WTC11 (cell line): ENCODE results near the gene KCNT1. TPM values are rescaled to one million over a fixed set of nuclear protein-coding genes. Genes with fewer than 3 reads are reported as not detected.

ENCODE experiments used
- ATAC-seq: fragments of 200-7000 bp; cut with Tn5 transposase; 2 replicates; pipeline ENCODE4 v1.10.0; 2021; ENCODE audit warnings: mild to moderate bottlenecking, moderate library complexity
- CTCF ChIA-PET: fragments of 300-600 bp; sonication (Branson Sonifier 250); formaldehyde crosslinking; loops from one replicate; lab custom pipeline; 2021; ENCODE audit warnings: antibody characterized with exemption; lab: Charles Lee
- POLR2A ChIA-PET: fragments of 350-600 bp; sonication (Branson Sonifier 250); formaldehyde crosslinking; loops from one replicate; lab custom pipeline; 2021; ENCODE audit warnings: antibody characterized with exemption; lab: Charles Lee
- DNase-seq: peaks from one replicate; pipeline ENCODE4 v3.0.0; 2021; ENCODE audit warnings: low spot score
- H3K27ac Mint-ChIP-seq: 2 replicates; pipeline ENCODE4 v1.8.0; 2021; ENCODE audit warnings: mixed read lengths
- H3K27me3 Mint-ChIP-seq: 2 replicates; pipeline ENCODE4 v1.8.0; 2021; ENCODE audit warnings: low read depth, mild to moderate bottlenecking, moderate library complexity, mixed read lengths
- H3K36me3 Mint-ChIP-seq: 2 replicates; pipeline ENCODE4 v1.8.0; 2021; ENCODE audit warnings: mixed read lengths
- H3K4me1 Mint-ChIP-seq: 2 replicates; pipeline ENCODE4 v1.8.0; 2022; ENCODE audit warnings: mixed read lengths
- H3K4me3 Mint-ChIP-seq: 2 replicates; pipeline ENCODE4 v1.8.0; 2021; ENCODE audit warnings: mild to moderate bottlenecking, moderate library complexity, mixed read lengths
- H3K9me3 Mint-ChIP-seq: 2 replicates; pipeline ENCODE4 v1.8.0; 2021; ENCODE audit warnings: mixed read lengths
- AFF4 ChIP-seq: sonication (generic); formaldehyde crosslinking; IDR thresholded peaks from 2 replicates; pipeline ENCODE4 v1.8.1; 2023; ENCODE audit warnings: mild to moderate bottlenecking, missing genetic modification reagents, borderline replicate concordance
- ATF6 ChIP-seq: sonication (generic); formaldehyde crosslinking; IDR thresholded peaks from 2 replicates; pipeline ENCODE4 v1.8.1; 2023; ENCODE audit warnings: mild to moderate bottlenecking, missing genetic modification reagents
- CREB1 ChIP-seq: sonication (generic); formaldehyde crosslinking; IDR thresholded peaks from 2 replicates; pipeline ENCODE4 v1.8.0; 2023; ENCODE audit warnings: mild to moderate bottlenecking, missing genetic modification reagents
- ETV6 ChIP-seq: sonication (generic); formaldehyde crosslinking; IDR thresholded peaks from 2 replicates; pipeline ENCODE4 v1.8.1; 2022; ENCODE audit warnings: mild to moderate bottlenecking, missing genetic modification reagents
- GABPB1 ChIP-seq: sonication (generic); formaldehyde crosslinking; IDR thresholded peaks from 2 replicates; pipeline ENCODE4 v1.8.1; 2023; ENCODE audit warnings: mild to moderate bottlenecking, missing genetic modification reagents
- KAT7 ChIP-seq: sonication (generic); formaldehyde crosslinking; IDR thresholded peaks from 2 replicates; pipeline ENCODE4 v1.8.1; 2023; ENCODE audit warnings: missing genetic modification reagents, mild to moderate bottlenecking, borderline replicate concordance
- MXD4 ChIP-seq: fragments of 250-450 bp; sonication (Bioruptor Pico); IDR thresholded peaks from 2 replicates; pipeline ENCODE4 v1.8.0; 2021; ENCODE audit warnings: mild to moderate bottlenecking, moderate library complexity, borderline replicate concordance
- MYBL2 ChIP-seq: sonication (generic); formaldehyde crosslinking; IDR thresholded peaks from 2 replicates; pipeline ENCODE4 v1.8.1; 2023; ENCODE audit warnings: mild to moderate bottlenecking, moderate library complexity, missing genetic modification reagents
- NFATC4 ChIP-seq: fragments of 250-450 bp; sonication (Bioruptor Pico); IDR thresholded peaks from 2 replicates; pipeline ENCODE4 v1.9.0; 2021; ENCODE audit warnings: mild to moderate bottlenecking
- NFYB ChIP-seq: sonication (generic); formaldehyde crosslinking; conservative IDR thresholded peaks from 2 replicates; pipeline ENCODE4 v1.8.0; 2022; ENCODE audit warnings: low read depth, missing genetic modification reagents
- NR3C1 ChIP-seq: sonication (generic); formaldehyde crosslinking; conservative IDR thresholded peaks from 2 replicates; pipeline ENCODE4 v1.8.1; 2023; ENCODE audit warnings: low read depth, mild to moderate bottlenecking, missing genetic modification reagents
- RORB ChIP-seq: fragments of 250-450 bp; sonication (Bioruptor Pico); IDR thresholded peaks from 2 replicates; pipeline ENCODE4 v1.9.0; 2021; ENCODE audit warnings: mild to moderate bottlenecking
- SP1 ChIP-seq: sonication (generic); formaldehyde crosslinking; conservative IDR thresholded peaks from 2 replicates; pipeline ENCODE4 v1.8.1; 2022; ENCODE audit warnings: missing genetic modification reagents
- TEAD1 ChIP-seq: sonication (generic); formaldehyde crosslinking; IDR thresholded peaks from 2 replicates; pipeline ENCODE4 v1.8.0; 2022; ENCODE audit warnings: mild to moderate bottlenecking, missing genetic modification reagents
- total RNA-seq: library from RNA; stranded (reverse); gene quantifications from 3 replicates; pipeline ENCODE4 v1.2.3, GENCODE V29; 2021
- TF ChIP-seq, protein P1 (sequence below): fragments of 250-450 bp; sonication (Bioruptor Pico); IDR thresholded peaks from 2 replicates; pipeline ENCODE4 v1.9.0; 2021; ENCODE audit warnings: mild to moderate bottlenecking
- TF ChIP-seq, protein P2 (sequence below): sonication (generic); formaldehyde crosslinking; IDR thresholded peaks from 2 replicates; pipeline ENCODE4 v1.8.0; 2022; ENCODE audit warnings: missing genetic modification reagents
- TF ChIP-seq, protein P3 (sequence below): sonication (generic); formaldehyde crosslinking; IDR thresholded peaks from 2 replicates; pipeline ENCODE4 v1.8.1; 2023; ENCODE audit warnings: mild to moderate bottlenecking, missing genetic modification reagents, moderate library complexity
- TF ChIP-seq, protein P4 (sequence below): sonication (generic); formaldehyde crosslinking; IDR thresholded peaks from 2 replicates; pipeline ENCODE4 v1.8.1; 2022; ENCODE audit warnings: low read depth, mild to moderate bottlenecking, moderate library complexity, missing genetic modification reagents, borderline replicate concordance

Gene KCNT1
- total RNA-seq, 1 experiment from 2014 or later = 0.13 TPM

DNA sequence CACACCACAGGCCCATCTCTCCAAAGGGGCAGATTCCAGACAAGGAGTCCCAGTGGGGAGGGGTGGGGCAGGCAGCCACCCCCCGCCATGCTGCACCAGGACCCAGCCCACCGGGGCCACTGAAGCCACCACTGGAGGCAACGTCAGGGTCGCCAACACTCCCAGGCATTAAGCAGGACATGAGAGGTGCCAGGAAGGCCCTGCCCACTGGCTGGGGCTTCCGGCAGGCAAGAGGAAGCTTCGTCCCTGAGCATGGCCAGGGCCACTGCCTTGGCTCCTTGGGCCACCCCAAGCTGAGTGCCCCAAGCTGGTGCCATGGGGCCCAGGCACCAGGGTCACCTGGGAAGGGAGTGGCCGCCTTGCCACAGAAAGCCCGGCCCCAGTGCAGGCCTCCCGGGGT is 17.5 kb downstream of the KCNT1 start:
- Mint-ChIP-seq H3K27me3 (peaks cover 17% of the 10 kb centered on the region), H3K4me3 (no peak overlapping the region), H3K4me1 (peaks cover 3% of the 10 kb centered on the region; the same call in 1 of the 2 replicates), H3K9me3 (no peaks in the 10 kb centered on the region), H3K36me3 (no peaks in the 10 kb centered on the region), H3K27ac (no peak overlapping the region)
- ChIA-PET CTCF (interaction anchor here (1.2 kb wide), 2 partner anchors 16 to 22 kb away, joined by 4 to 5 read pairs; no protein-coding TSS in a partner anchor), POLR2A (no interaction called here)
- TF ChIP-seq NR3C1 (CRISPR knock-in tag) (no peak), ETV6 (no peak), NFATC4 (no peak), ATF6 (CRISPR knock-in tag) (no peak), TEAD1 (CRISPR knock-in tag) (no peak), KAT7 (CRISPR knock-in tag) (no peak), MXD4 (CRISPR knock-in tag) (no peak), CREB1 (no peak), RORB (CRISPR knock-in tag) (no peak), AFF4 (CRISPR knock-in tag) (no peak), GABPB1 (no peak), SP1 (CRISPR knock-in tag) (no peak), NFYB (CRISPR knock-in tag) (no peak), MYBL2 (CRISPR knock-in tag) (no peak)
- TF ChIP-seq, protein P1, sequence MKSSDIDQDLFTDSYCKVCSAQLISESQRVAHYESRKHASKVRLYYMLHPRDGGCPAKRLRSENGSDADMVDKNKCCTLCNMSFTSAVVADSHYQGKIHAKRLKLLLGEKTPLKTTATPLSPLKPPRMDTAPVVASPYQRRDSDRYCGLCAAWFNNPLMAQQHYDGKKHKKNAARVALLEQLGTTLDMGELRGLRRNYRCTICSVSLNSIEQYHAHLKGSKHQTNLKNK (CRISPR knock-in tag) = no peak
- TF ChIP-seq, protein P2, sequence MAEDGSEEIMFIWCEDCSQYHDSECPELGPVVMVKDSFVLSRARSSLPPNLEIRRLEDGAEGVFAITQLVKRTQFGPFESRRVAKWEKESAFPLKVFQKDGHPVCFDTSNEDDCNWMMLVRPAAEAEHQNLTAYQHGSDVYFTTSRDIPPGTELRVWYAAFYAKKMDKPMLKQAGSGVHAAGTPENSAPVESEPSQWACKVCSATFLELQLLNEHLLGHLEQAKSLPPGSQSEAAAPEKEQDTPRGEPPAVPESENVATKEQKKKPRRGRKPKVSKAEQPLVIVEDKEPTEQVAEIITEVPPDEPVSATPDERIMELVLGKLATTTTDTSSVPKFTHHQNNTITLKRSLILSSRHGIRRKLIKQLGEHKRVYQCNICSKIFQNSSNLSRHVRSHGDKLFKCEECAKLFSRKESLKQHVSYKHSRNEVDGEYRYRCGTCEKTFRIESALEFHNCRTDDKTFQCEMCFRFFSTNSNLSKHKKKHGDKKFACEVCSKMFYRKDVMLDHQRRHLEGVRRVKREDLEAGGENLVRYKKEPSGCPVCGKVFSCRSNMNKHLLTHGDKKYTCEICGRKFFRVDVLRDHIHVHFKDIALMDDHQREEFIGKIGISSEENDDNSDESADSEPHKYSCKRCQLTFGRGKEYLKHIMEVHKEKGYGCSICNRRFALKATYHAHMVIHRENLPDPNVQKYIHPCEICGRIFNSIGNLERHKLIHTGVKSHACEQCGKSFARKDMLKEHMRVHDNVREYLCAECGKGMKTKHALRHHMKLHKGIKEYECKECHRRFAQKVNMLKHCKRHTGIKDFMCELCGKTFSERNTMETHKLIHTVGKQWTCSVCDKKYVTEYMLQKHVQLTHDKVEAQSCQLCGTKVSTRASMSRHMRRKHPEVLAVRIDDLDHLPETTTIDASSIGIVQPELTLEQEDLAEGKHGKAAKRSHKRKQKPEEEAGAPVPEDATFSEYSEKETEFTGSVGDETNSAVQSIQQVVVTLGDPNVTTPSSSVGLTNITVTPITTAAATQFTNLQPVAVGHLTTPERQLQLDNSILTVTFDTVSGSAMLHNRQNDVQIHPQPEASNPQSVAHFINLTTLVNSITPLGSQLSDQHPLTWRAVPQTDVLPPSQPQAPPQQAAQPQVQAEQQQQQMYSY = no peak
- TF ChIP-seq, protein P3, sequence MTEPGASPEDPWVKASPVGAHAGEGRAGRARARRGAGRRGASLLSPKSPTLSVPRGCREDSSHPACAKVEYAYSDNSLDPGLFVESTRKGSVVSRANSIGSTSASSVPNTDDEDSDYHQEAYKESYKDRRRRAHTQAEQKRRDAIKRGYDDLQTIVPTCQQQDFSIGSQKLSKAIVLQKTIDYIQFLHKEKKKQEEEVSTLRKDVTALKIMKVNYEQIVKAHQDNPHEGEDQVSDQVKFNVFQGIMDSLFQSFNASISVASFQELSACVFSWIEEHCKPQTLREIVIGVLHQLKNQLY (CRISPR knock-in tag) = no peak
- TF ChIP-seq, protein P4, sequence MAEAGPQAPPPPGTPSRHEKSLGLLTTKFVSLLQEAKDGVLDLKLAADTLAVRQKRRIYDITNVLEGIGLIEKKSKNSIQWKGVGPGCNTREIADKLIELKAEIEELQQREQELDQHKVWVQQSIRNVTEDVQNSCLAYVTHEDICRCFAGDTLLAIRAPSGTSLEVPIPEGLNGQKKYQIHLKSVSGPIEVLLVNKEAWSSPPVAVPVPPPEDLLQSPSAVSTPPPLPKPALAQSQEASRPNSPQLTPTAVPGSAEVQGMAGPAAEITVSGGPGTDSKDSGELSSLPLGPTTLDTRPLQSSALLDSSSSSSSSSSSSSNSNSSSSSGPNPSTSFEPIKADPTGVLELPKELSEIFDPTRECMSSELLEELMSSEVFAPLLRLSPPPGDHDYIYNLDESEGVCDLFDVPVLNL (CRISPR knock-in tag) = no peak
- DNase-seq = no peak
- no peak for ATAC-seq
